ENCODE measurements around the gene ABCA8. TPM values are rescaled to one million over a fixed set of nuclear protein-coding genes. Genes with fewer than 3 reads are reported as not detected.

ABCA8 gene
- total and polyA plus RNA-seq, 7 donors: 3.7 to 25.3 (median 10.8) TPM

DNA sequence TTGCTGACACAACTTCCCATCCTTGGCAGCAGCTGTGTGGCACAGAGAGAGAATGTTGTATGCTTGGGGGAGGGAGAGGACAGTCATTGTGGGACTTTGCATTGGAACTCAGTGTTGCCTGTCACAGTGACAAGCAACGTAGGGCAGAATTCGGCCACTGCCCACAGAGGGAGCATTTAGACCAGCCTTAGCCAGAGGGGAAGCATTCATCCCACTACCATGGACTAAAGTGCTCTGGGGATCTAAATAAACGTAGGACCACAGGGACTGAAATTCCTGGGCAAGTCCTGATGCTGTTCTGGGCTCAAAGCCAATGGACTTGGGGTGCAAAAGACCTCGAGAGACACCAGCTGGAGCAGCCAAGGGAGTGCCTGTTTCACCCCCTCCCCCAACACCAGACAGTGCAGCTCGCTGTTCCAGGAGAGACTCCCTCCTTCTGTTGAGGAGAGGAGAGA, 44.9 kb downstream of the ABCA8 start:
- H3K4me1 ChIP-seq: no peaks in the 10 kb centered on the region
- no peaks in the 10 kb centered on the region for H3K9me3 ChIP-seq
- intact Hi-C loops (cut with DNase I): no loop called here
- H3K4me3 ChIP-seq: no peak overlapping the region
- TF ChIP-seq, protein P1, sequence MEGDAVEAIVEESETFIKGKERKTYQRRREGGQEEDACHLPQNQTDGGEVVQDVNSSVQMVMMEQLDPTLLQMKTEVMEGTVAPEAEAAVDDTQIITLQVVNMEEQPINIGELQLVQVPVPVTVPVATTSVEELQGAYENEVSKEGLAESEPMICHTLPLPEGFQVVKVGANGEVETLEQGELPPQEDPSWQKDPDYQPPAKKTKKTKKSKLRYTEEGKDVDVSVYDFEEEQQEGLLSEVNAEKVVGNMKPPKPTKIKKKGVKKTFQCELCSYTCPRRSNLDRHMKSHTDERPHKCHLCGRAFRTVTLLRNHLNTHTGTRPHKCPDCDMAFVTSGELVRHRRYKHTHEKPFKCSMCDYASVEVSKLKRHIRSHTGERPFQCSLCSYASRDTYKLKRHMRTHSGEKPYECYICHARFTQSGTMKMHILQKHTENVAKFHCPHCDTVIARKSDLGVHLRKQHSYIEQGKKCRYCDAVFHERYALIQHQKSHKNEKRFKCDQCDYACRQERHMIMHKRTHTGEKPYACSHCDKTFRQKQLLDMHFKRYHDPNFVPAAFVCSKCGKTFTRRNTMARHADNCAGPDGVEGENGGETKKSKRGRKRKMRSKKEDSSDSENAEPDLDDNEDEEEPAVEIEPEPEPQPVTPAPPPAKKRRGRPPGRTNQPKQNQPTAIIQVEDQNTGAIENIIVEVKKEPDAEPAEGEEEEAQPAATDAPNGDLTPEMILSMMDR (IDR thresholded peaks at IDR 0.05): no peak
- 20 to 43% (median 21%) methylated on average over 5 of the region's 5 CpGs for WGBS, 3 donors
- peak in 1 of 4 donors; percentile 32 for ATAC-seq
- H3K27ac ChIP-seq: no peak overlapping the region
- no peaks in the 10 kb centered on the region for H3K36me3 ChIP-seq (ENCODE audit: insufficient read depth in 1 of 2, low read depth in 1 of 2)
- no peaks in the 10 kb centered on the region for H3K27me3 ChIP-seq (ENCODE audit: insufficient read depth in 3 of 3, low read length in 2 of 3)
- DNase-seq: peak in 1 of 2 donors; percentile 53

DNA sequence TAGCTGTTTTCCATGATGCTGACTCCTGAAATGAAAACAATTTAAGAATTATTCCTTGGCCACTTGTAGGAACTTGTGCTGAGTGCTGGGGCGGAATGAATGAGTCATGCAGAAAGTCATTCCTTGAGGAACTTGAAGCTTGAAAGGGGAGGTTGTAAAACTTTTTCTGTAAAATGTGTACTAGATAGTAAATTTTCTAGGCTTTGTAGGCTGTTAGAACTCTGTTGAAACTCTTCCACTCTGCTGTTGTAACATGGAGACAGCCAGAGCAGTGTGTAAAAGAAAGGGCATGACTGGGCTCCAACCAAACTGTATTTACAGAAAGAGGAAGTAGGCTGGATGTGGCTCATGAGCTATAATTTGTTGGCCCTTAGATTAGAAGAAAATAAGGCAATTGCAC, 46.1 kb downstream of the ABCA8 start:
- intact Hi-C loops (cut with DNase I): no loop called here
- H3K4me1 ChIP-seq: no peaks in the 10 kb centered on the region
- no peaks in the 10 kb centered on the region for H3K27me3 ChIP-seq (ENCODE audit: insufficient read depth in 3 of 3, low read length in 2 of 3)
- no peaks in the 10 kb centered on the region for H3K36me3 ChIP-seq (ENCODE audit: insufficient read depth in 1 of 2, low read depth in 1 of 2)
- 69 to 76% (median 71%) methylated on average over 1 of the region's 1 CpG for WGBS, 3 donors
- no peak overlapping the region for H3K4me3 ChIP-seq
- ATAC-seq: peak; percentile 21 to 75 (median 62)
- DNase-seq: peak; percentile 14 to 37
- TF ChIP-seq, protein P1 (IDR thresholded peaks at IDR 0.05): no peak
- peak overlapping the region; percentile 51 for H3K27ac ChIP-seq
- no peaks in the 10 kb centered on the region for H3K9me3 ChIP-seq

DNA sequence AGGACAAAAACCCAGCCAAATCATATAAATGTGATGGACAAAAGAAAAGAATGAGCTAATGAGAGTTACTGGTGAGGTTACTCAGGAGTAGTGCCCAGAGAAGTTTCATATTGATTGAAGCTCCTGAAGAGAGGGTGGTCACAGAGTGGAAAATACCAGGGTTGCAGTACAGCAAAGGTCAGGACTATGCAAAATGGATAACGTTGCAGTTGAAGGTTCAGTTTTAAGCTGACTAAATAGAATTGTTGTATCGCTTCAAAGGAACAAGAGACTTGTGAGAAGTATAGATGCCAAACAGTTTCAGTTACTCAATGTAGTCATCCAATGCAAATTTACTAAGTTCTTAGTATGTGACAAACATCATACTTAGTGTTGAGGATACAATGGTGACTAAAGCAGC, 47.1 kb downstream of the ABCA8 start:
- TF ChIP-seq, protein P1 (IDR thresholded peaks at IDR 0.05): no peak
- H3K4me3 ChIP-seq: no peak overlapping the region
- ATAC-seq (no peak), DNase-seq (no peak)
- H3K4me1 ChIP-seq: no peaks in the 10 kb centered on the region
- intact Hi-C loops (cut with DNase I): no loop called here
- no peaks in the 10 kb centered on the region for H3K36me3 ChIP-seq (ENCODE audit: insufficient read depth in 1 of 2, low read depth in 1 of 2)
- no peaks in the 10 kb centered on the region for H3K9me3 ChIP-seq
- peak overlapping the region; percentile 51 for H3K27ac ChIP-seq
- 62 to 70% (median 63%) methylated on average over 2 of the region's 2 CpGs for WGBS, 3 donors
- H3K27me3 ChIP-seq (ENCODE audit: insufficient read depth in 3 of 3, low read length in 2 of 3): no peaks in the 10 kb centered on the region

DNA sequence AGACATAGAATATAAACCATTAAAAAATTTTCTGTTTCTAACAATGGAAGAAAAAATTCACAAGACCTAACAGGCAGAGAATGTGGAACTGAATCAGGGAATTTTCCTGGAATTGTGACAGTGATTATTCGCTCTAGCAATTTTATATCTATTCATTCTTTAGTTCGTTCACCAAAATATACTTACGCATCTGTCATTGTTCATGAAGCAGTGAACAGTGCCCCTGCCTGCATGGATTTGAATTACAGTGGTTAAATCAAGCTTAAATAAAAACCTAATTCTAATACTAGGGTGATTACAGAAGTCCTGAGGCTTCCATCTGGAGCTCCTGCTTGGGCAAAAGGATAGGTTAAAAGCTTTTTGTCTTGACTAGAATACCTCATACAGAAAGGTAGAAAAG, 48.6 kb downstream of the ABCA8 start:
- TF ChIP-seq, protein P1 (IDR thresholded peaks at IDR 0.05): peak; percentile 44
- 45 to 75% (median 54%) methylated on average over 3 of the region's 3 CpGs for WGBS, 3 donors
- no peak overlapping the region for H3K27ac ChIP-seq
- DNase-seq: no peak
- no peaks in the 10 kb centered on the region for H3K4me1 ChIP-seq
- intact Hi-C loops (cut with DNase I): no loop called here
- no peak for ATAC-seq
- no peak overlapping the region for H3K4me3 ChIP-seq
- no peaks in the 10 kb centered on the region for H3K36me3 ChIP-seq (ENCODE audit: insufficient read depth in 1 of 2, low read depth in 1 of 2)
- no peaks in the 10 kb centered on the region for H3K9me3 ChIP-seq
- H3K27me3 ChIP-seq (ENCODE audit: insufficient read depth in 3 of 3, low read length in 2 of 3): no peaks in the 10 kb centered on the region

DNA sequence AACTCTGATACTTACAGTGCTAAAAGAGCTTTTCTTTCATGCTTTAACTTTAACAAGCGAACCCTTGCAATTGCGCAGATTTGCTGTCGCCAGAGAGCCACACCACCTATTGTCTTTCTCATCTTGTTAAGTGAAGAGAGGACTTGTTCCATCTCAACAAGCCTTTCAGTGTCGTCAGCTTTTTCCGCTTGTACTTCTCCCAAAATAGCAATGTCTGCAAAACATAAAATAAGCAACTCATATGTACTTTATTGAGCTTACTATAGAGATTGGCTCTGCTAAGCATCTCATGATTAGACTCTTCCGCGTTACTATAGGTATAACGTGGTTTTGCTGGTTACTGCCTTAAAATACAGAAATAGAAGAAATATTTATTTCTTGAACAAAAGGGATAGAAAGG, 51.9 kb downstream of the ABCA8 start:
- 84% methylated on average over 8 of the region's 8 CpGs for WGBS, 3 donors
- TF ChIP-seq, protein P1 (IDR thresholded peaks at IDR 0.05): no peak
- intact Hi-C loops (cut with DNase I): no loop called here
- no peaks in the 10 kb centered on the region for H3K4me1 ChIP-seq
- ATAC-seq: no peak
- no peaks in the 10 kb centered on the region for H3K36me3 ChIP-seq (ENCODE audit: insufficient read depth in 1 of 2, low read depth in 1 of 2)
- no peak overlapping the region for H3K27ac ChIP-seq
- no peak overlapping the region for H3K4me3 ChIP-seq
- no peak for DNase-seq
- H3K27me3 ChIP-seq (ENCODE audit: insufficient read depth in 3 of 3, low read length in 2 of 3): no peaks in the 10 kb centered on the region
- H3K9me3 ChIP-seq: no peaks in the 10 kb centered on the region

Measured in psoas muscle (tissue), 8 donors.